ENCODE results near the gene RACK1. TPM values are rescaled to one million over a fixed set of nuclear protein-coding genes. Genes with fewer than 3 reads are reported as not detected.

RACK1 gene
- total and polyA plus RNA-seq, 2 of the 13 experiments (the other 11 are each of a cell fraction or from before 2014, with no cell fraction given): 2,514 to 6,141 TPM

GRCh38 chr5:181187500-181188213 is 56.0 kb downstream of the RACK1 start (continued):
- TF ChIP-seq, protein P1, sequence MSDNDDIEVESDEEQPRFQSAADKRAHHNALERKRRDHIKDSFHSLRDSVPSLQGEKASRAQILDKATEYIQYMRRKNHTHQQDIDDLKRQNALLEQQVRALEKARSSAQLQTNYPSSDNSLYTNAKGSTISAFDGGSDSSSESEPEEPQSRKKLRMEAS (IDR thresholded peaks at IDR 0.05): peak; percentile 46
- peak; percentile 52; the same call in 1 of the 2 replicates for TF ChIP-seq RCOR2 (CRISPR knock-in tag; IDR thresholded peaks at IDR 0.05)
- TF ChIP-seq CBX5 (CRISPR knock-in tag; IDR thresholded peaks at IDR 0.05; ENCODE audit: borderline replicate concordance): no peak
- peak; percentile 45 for TF ChIP-seq SAP130 (CRISPR knock-in tag; IDR thresholded peaks at IDR 0.05; ENCODE audit: low read depth)
- no peak for TF ChIP-seq POLR2AphosphoS5 (IDR thresholded peaks at IDR 0.05; ENCODE audit: low read depth, low read length)
- TF ChIP-seq ZMYM4 (CRISPR knock-in tag; IDR thresholded peaks at IDR 0.05): peak; percentile 60
- peak; percentile 92 for TF ChIP-seq PITX1 (CRISPR knock-in tag; IDR thresholded peaks at IDR 0.05)
- TF ChIP-seq, protein P2, sequence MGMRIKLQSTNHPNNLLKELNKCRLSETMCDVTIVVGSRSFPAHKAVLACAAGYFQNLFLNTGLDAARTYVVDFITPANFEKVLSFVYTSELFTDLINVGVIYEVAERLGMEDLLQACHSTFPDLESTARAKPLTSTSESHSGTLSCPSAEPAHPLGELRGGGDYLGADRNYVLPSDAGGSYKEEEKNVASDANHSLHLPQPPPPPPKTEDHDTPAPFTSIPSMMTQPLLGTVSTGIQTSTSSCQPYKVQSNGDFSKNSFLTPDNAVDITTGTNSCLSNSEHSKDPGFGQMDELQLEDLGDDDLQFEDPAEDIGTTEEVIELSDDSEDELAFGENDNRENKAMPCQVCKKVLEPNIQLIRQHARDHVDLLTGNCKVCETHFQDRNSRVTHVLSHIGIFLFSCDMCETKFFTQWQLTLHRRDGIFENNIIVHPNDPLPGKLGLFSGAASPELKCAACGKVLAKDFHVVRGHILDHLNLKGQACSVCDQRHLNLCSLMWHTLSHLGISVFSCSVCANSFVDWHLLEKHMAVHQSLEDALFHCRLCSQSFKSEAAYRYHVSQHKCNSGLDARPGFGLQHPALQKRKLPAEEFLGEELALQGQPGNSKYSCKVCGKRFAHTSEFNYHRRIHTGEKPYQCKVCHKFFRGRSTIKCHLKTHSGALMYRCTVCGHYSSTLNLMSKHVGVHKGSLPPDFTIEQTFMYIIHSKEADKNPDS (CRISPR knock-in tag; IDR thresholded peaks at IDR 0.05): no peak
- TF ChIP-seq ZNF777 (CRISPR knock-in tag; IDR thresholded peaks at IDR 0.05): peak; percentile 38; the same call in 1 of the 2 replicates
- no peak for TF ChIP-seq ZNF570 (CRISPR knock-in tag; IDR thresholded peaks at IDR 0.05; ENCODE audit: borderline replicate concordance)
- no peak for TF ChIP-seq HOXA7 (CRISPR knock-in tag; IDR thresholded peaks at IDR 0.05)
- peak; percentile 64; the same call in 1 of the 2 replicates for TF ChIP-seq ZNF44 (CRISPR knock-in tag; IDR thresholded peaks at IDR 0.05)
- peak; percentile 72 for TF ChIP-seq PHF21A (CRISPR knock-in tag; IDR thresholded peaks at IDR 0.05)
- TF ChIP-seq, protein P3, sequence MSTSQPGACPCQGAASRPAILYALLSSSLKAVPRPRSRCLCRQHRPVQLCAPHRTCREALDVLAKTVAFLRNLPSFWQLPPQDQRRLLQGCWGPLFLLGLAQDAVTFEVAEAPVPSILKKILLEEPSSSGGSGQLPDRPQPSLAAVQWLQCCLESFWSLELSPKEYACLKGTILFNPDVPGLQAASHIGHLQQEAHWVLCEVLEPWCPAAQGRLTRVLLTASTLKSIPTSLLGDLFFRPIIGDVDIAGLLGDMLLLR (CRISPR knock-in tag; IDR thresholded peaks at IDR 0.05): no peak
- no peak for TF ChIP-seq ZNF589 (CRISPR knock-in tag; conservative IDR thresholded peaks at IDR 0.05)
- TF ChIP-seq GMEB1 (CRISPR knock-in tag; IDR thresholded peaks at IDR 0.05; ENCODE audit: borderline replicate concordance): peak; percentile 28; the same call in 1 of the 2 replicates
- TF ChIP-seq BCLAF1 (IDR thresholded peaks at IDR 0.05): no peak
- TF ChIP-seq KLF12 (CRISPR knock-in tag; IDR thresholded peaks at IDR 0.05; ENCODE audit: borderline replicate concordance): 0 out of 2 replicates have a peak, but pooled peaks have one; percentile 43
- no peak; the same call in 1 of the 2 replicates for TF ChIP-seq PHF8 (CRISPR knock-in tag; IDR thresholded peaks at IDR 0.05)
- no peak for TF ChIP-seq ZNF317 (CRISPR knock-in tag; IDR thresholded peaks at IDR 0.05)
- no peak for TF ChIP-seq ZNF256 (CRISPR knock-in tag; conservative IDR thresholded peaks at IDR 0.05)
- peak; percentile 69 for TF ChIP-seq ZBTB7B (CRISPR knock-in tag; IDR thresholded peaks at IDR 0.05)

All from HepG2 (cell line).